Pons (tissue), 1 donor: ENCODE data around the gene FHOD1.

ENCODE experiments used
- DNase-seq: peaks from one replicate; pipeline ENCODE4 v3.0.0-alpha.2; 2016; ENCODE audit warnings: low spot score

The FHOD1 gene

GRCh38 chr16:67234180-67234597 is 13.1 kb downstream of the FHOD1 start:
- no peak for DNase-seq

- no peak for DNase-seq
Measured at GRCh38 chr16:67233596-67233995, 13.7 kb downstream of the FHOD1 start.

GRCh38 chr16:67230809-67231660 is 16.2 kb downstream of the FHOD1 start:
- DNase-seq: no peak

GRCh38 chr16:67229906-67230808 is 17.1 kb downstream of the FHOD1 start:
- DNase-seq: no peak

- no peak for DNase-seq
Measured at GRCh38 chr16:67228905-67229304, 18.4 kb downstream of the FHOD1 start.

- no peak for DNase-seq
Measured at GRCh38 chr16:67228034-67228785, 19.1 kb downstream of the FHOD1 start.

GRCh38 chr16:67227567-67227921 is 19.7 kb downstream of the FHOD1 start:
- DNase-seq: no peak

GRCh38 chr16:67226804-67227566 is 20.3 kb downstream of the FHOD1 start, which contains the start of gene TMEM208:
Gene TMEM208, plus strand, starts transcription at chr16:67227130. Its CDS starts 89 bp downstream, at chr16:67227219.
- DNase-seq: peak; percentile 97

- DNase-seq: no peak
Measured at GRCh38 chr16:67226295-67226803, 20.9 kb downstream of the FHOD1 start.

- no peak for DNase-seq
Measured at GRCh38 chr16:67223992-67224391, 23.3 kb downstream of the FHOD1 start.

GRCh38 chr16:67216612-67217490 is 30.4 kb downstream of the FHOD1 start:
- peak; percentile 59 for DNase-seq

GRCh38 chr16:67215706-67216105 is 31.6 kb downstream of the FHOD1 start:
- DNase-seq: no peak

- DNase-seq: no peak
Measured at GRCh38 chr16:67213197-67214019, 33.9 kb downstream of the FHOD1 start.

- DNase-seq: no peak
Measured at GRCh38 chr16:67212766-67213165, 34.5 kb downstream of the FHOD1 start.

- no peak for DNase-seq
Measured at GRCh38 chr16:67211674-67212073, 35.6 kb downstream of the FHOD1 start.

GRCh38 chr16:67210069-67210937 is 37.0 kb downstream of the FHOD1 start:
- no peak for DNase-seq

GRCh38 chr16:67209565-67209964 is 37.7 kb downstream of the FHOD1 start:
- no peak for DNase-seq
